GM19193 (cell line): ENCODE data around the gene CFAP210.
A peak's percentile ranks its signal among the peaks of the same experiment; 100 is the strongest.

Source experiments
- POLR2A ChIP-seq: IDR thresholded peaks from 4 replicates; pipeline ENCODE4 v1.6.1; 2011; ENCODE audit not compliant: insufficient read depth, insufficient read length; ENCODE audit errors: extremely low read depth

The CFAP210 gene

DNA sequence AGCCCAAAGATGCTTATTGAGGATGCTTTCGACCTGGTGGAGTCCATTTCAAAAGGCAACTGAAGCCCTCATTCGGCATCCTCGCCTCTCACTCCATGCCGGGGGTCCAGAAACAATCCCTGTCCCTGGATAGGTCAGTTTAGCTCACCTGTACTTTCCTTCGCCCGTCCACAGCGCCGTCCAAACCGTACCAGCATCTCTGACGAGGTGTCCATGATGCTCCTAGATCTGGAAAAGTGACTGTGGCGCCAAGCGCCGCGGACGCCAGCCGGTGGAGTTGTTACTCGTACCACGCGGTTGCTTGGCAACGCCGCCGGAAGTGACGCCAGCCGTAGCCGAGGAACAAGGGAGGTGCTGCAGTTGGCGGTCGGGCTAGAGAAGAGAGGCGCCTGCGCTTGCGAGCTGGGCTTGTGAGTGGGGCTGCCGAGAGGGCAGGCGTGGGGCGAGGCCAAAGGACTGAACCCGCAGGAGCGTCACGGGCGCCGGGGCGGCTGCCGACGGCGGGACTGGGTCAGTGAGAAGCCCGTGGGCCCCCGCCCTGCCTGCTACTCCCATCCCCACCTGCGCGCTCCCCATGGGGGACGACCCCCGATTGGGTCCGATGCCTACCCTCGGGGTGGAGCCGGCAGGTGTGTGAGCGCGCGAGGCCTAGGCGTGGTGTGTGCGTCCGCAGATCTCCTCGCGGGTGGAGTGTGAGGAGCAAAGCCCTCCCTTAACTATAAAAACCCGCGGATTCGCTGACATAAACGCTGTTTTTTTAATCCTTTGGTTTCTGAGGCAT is at the start of gene CFAP210, which contains the start of gene PHOSPHO2:
TSS of gene CFAP210 (minus strand) at position 293 of the 781 bp plus-strand sequence. CDS start at position 215, 78 bp downstream.
TSS of gene PHOSPHO2 (plus strand) at position 357 of the 781 bp plus-strand sequence. CDS start 6,503 bp downstream, outside the sequence.
- peak; percentile 76 for TF ChIP-seq POLR2A

DNA sequence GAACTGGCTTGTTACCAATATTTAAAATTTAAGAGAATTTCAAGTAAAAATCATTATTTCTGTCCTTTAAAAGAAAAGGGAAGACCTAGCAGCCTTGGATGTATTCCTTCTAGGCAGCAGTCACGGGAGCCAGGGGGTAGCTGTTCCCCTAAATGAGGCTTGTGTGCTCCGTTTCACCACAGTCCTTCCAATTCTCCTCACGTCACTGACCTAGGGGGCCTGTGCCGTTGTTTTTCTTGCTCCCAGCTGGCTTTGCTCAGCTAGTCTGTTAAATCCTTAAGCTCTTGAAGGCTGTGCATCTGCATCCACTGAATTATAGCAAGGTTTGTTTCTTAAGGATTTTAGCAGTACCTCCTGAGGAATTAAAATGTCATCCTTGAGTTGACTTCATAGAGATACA is 49.3 kb upstream of the CFAP210 start:
- no peak for TF ChIP-seq POLR2A

GRCh38 chr2:169739351-169739750 is 45.1 kb upstream of the CFAP210 start:
- TF ChIP-seq POLR2A: no peak

- TF ChIP-seq POLR2A: no peak
Observed at GRCh38 chr2:169738566-169739229, 44.5 kb upstream of the CFAP210 start.

GRCh38 chr2:169736902-169737301 is 42.7 kb upstream of the CFAP210 start:
- TF ChIP-seq POLR2A: no peak

DNA sequence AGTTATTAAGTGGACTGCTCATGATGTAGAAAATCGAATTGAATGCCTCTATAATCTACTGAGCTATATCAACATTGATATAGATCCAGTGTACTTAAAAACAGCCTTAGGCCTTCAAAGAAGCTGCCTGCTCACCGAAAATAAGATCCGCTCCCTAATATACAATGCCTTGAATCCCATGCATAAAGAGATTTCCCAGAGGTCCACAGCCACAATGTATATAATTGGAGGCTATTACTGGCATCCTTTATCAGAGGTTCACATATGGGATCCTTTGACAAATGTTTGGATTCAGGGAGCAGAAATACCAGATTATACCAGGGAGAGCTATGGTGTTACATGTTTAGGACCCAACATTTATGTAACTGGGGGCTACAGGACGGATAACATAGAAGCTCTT is 41.4 kb upstream of the CFAP210 start:
- TF ChIP-seq POLR2A: no peak

GRCh38 chr2:169734169-169734847 is 40.1 kb upstream of the CFAP210 start:
- no peak for TF ChIP-seq POLR2A

DNA sequence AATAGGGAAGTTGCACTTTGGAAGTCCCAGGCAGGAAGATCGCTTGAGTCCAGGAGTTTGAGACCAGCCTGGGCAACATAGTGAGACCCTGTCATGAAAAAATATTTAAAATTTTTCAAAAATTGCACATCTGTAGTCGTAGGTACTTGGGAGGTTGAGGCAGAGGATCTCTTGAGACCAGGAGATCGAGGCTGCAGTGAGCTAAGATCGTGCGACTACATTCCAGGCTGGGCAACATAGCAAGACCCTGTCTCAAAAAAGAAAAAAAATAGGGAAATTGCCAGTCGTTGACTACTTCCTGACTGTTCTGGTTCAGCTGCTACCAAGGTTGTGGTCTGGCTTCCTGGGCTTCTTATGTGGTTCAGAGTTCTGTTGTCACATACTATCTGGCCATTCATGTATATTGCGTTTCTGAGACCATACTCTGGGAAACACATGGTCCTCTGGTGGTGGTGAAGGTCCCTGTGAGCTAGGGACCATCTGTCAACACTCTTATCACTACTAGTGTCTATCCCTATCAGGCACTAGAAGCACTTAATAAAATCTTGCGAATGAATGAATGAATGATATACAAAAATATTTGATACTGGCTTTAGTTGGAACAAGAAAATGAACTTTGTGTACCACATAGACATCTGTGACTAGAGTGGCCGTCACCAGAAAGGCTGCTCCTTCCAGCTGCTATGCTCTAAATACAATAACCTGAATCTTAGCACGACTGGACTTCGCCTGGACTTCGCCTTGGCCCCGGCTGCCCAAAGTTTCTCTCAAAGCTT is 38.6 kb upstream of the CFAP210 start:
- TF ChIP-seq POLR2A: no peak

DNA sequence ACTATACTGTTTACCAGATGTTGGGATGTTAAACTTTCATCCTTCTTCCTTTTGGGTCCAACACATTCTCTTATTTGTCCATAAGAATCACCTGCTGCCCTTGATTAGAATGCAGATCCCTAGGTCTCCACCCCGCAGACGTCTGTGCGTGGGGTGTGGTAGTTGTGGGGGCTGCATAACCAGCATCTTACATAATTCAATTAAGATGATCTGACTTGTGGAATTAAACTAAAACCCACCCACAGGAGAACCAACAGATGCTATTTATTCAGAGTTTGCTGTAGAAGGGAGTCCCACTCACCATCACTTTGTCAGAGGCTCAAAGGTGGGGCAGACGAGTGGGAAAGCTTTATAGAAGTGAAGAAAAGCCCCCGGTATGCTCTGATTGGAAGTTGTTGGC is 37.9 kb upstream of the CFAP210 start:
- TF ChIP-seq POLR2A: no peak

- TF ChIP-seq POLR2A: no peak
Observed at GRCh38 chr2:169729274-169729605, 35.0 kb upstream of the CFAP210 start.

DNA sequence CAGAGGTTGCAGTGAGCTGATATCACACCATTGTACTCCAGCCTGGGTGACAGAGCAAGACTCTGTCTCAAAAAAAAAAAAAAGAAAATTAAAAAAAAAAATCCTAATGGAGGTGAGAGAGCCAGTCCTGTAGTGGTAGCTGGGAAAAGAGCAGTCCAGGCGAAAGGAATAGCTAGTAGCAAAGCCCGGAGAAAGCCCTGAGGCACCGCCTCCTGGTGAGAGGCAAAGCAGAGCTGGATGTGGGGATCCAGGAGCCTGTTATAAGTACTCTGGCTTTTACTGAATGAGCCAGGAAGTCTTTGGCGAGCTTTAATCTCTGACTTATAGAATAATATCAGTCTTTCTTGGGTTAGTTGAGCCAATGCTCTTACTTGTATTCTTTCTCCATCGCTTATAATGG is 32.9 kb upstream of the CFAP210 start:
- no peak for TF ChIP-seq POLR2A

DNA sequence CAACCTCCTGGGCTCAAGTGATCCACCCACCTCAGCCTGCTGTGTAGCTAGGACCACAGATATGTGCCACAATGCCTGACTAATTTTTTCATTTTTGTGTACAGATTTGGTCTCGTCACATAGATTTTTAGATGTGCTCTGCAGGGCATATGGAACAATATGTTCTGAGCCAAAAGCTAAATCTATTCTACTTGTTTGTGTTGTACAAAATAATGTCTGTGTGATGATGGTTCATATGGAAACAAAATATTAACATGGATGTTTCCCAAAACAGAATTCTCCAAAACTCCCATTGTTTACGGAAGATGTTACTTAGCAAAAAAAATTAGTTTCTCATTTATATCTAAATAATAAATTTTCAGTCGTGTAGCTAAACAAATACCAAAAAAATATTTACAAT is 26.8 kb upstream of the CFAP210 start:
- TF ChIP-seq POLR2A: no peak

DNA sequence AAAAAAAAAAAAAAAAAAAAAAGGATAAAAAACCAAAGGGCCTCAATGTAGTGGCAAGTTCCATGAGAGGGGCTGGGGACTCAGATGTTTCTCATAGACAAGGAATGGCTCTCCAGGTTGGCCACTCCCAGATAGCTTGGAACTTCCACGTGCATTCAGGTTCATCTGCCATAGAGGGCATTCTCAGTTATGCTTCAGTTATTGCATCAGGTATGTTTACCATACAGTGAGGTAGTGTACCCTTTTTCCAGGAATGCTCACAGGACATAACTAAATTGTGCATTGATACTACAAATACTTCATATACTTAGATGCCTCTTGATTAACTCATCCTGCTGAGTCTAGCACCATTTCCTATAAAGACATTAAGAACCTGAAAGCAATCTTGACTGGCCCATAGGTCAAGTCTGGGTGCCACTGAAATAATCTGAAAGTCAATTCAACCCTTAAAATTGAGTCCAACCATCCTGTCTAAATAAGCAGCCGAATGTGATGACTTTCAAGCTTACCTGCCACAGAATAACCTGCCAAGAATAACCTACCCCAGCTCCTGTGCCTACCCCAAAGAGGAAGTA is 24.8 kb upstream of the CFAP210 start:
- TF ChIP-seq POLR2A: no peak

GRCh38 chr2:169717691-169718063 is 23.5 kb upstream of the CFAP210 start:
- TF ChIP-seq POLR2A: no peak

DNA sequence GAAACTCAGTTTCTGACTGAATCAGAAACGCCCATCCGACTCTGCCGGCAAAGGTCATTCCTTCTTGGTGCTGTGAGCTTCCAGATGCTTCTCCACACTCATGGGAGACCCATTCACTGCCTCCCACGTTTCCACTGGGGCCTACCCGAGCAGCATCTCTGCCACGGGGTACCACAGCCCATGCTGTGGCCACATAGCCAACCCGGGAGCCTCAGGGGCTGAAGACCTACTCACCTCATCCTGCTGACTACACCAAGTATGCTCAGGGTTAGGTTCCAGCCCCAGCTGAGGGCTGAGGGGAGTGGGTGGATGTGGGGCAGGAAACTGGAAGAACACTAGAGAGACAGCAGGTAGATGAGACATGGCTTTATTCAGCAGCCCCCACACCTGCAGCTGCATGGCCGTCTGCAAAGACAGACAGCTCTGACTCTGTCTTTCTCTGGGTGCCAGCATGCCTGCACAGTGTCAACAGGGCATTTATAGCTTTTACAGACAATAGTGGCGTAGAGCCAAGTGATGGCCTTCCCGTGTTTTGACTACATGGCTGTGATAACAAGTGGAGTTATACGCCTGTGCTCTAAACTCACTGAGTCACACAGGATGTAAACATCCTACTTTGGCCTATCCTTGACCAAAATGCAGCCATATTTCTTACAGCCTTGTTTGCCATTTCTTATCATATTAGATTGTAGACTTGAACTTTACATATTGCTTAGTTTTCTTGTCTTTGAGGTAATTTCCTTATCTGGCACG is 22.9 kb upstream of the CFAP210 start:
- no peak for TF ChIP-seq POLR2A
